IPS DF 6.9 (cell line): ENCODE results near the gene TYMS.

Experiments
- DNase-seq: peaks from one replicate; pipeline ENCODE4 v3.0.0-alpha.2; 2013; ENCODE audit warnings: low read depth, low spot score
- H3K27ac ChIP-seq: one replicate; pipeline ENCODE4 v1.5.1; 2013; ENCODE audit warnings: low read length, control low read depth
- H3K27me3 ChIP-seq: 2 replicates; pipeline ENCODE4 v1.6.1; 2013; ENCODE audit warnings: mild to moderate bottlenecking, low read length; ENCODE audit not compliant: control insufficient read depth, insufficient read depth
- H3K36me3 ChIP-seq: 2 replicates; pipeline ENCODE4 v1.6.1; 2013; ENCODE audit warnings: low read length; ENCODE audit not compliant: control insufficient read depth, insufficient read depth
- H3K4me1 ChIP-seq: 2 replicates; pipeline ENCODE4 v1.6.1; 2013; ENCODE audit warnings: low read length; ENCODE audit not compliant: control insufficient read depth, insufficient read depth
- H3K4me3 ChIP-seq: 2 replicates; pipeline ENCODE4 v1.5.1; 2013; ENCODE audit warnings: mild to moderate bottlenecking, low read length
- H3K9me3 ChIP-seq: 2 replicates; pipeline ENCODE4 v1.6.1; 2013; ENCODE audit warnings: low read length, inconsistent platforms; ENCODE audit not compliant: control insufficient read depth, insufficient read depth
- WGBS: extraction: QIAGEN DNeasy Blood & Tissue Kit; methylation state at CpG from one replicate; pipeline ENCODE4 v1.1.7; 2013; ENCODE audit warnings: mixed read lengths, missing lambda C conversion rate; ENCODE audit not compliant: insufficient read length, insufficient coverage; 5-methylcytosine and 5-hydroxymethylcytosine counted together

Gene TYMS

GRCh38 chr18:657311-658000 lies at the start of gene TYMS:
Gene TYMS (plus strand): TSS chr18:657653. CDS start chr18:657743, 90 bp downstream.
- Histone ChIP-seq H3K4me3 (peak within 1 kb of the TSS; percentile 87), H3K27ac (no peak within 1 kb of the TSS), H3K36me3 (peaks cover 16% of the 10 kb centered on the region; the same call in 1 of the 2 replicates), H3K4me1 (no peaks in the 10 kb centered on the region; the same call in 1 of the 2 replicates), H3K27me3 (no peaks in the 10 kb centered on the region), H3K9me3 (no peaks in the 10 kb centered on the region; the same call in 1 of the 2 replicates)
- DNase-seq: no peak
- no CpG with 5 or more reads among the region's 79 CpGs for WGBS

DNA sequence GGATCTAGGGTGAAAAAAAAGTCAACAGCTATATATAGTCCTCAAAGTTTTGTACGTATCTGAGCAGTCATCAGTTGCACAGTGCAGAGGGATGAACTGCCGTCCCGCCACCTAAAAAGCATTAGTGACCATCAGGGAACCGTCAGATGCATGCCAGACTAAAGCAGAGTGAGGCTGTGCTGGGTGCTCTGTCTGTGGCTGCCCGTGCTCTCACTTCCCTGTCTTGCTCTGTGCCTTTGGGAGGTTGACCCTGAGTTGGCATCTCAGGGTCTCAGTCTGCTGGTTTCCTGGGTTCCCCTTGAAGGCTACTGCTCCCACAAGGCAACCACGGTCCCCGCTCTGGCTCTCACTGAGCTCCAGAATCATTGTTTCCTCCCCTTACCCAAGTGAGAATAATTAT lies 49.5 kb upstream of the TYMS start:
- Histone ChIP-seq H3K9me3 (no peaks in the 10 kb centered on the region), H3K36me3 (no peaks in the 10 kb centered on the region), H3K4me3 (no peak overlapping the region), H3K27me3 (no peaks in the 10 kb centered on the region), H3K4me1 (no peaks in the 10 kb centered on the region), H3K27ac (no peak overlapping the region)
- DNase-seq: no peak
- no CpG with 5 or more reads among the region's 7 CpGs for WGBS

GRCh38 chr18:610214-610928 lies 47.1 kb upstream of the TYMS start:
- no peaks in the 10 kb centered on the region for H3K9me3 ChIP-seq
- no peak overlapping the region for H3K27ac ChIP-seq
- DNase-seq: no peak
- H3K27me3 ChIP-seq: no peaks in the 10 kb centered on the region
- no peak overlapping the region for H3K4me3 ChIP-seq
- WGBS: no CpG with 5 or more reads among the region's 15 CpGs
- no peaks in the 10 kb centered on the region for H3K36me3 ChIP-seq
- no peaks in the 10 kb centered on the region for H3K4me1 ChIP-seq

- Histone ChIP-seq H3K4me1 (no peaks in the 10 kb centered on the region), H3K27ac (no peak overlapping the region), H3K36me3 (no peaks in the 10 kb centered on the region), H3K27me3 (no peaks in the 10 kb centered on the region), H3K9me3 (no peaks in the 10 kb centered on the region), H3K4me3 (no peak overlapping the region)
- no peak for DNase-seq
- no CpG with 5 or more reads among the region's 7 CpGs for WGBS
Measured at GRCh38 chr18:612156-612555, 45.3 kb upstream of the TYMS start.

GRCh38 chr18:614193-614592 lies 43.3 kb upstream of the TYMS start:
- Histone ChIP-seq H3K27ac (no peak overlapping the region), H3K4me3 (no peak overlapping the region), H3K27me3 (no peaks in the 10 kb centered on the region), H3K36me3 (no peaks in the 10 kb centered on the region), H3K4me1 (no peaks in the 10 kb centered on the region), H3K9me3 (no peaks in the 10 kb centered on the region)
- WGBS: no CpG with 5 or more reads among the region's 1 CpG
- no peak for DNase-seq

- no peak for DNase-seq
- no peak overlapping the region for H3K4me3 ChIP-seq
- H3K27me3 ChIP-seq: no peaks in the 10 kb centered on the region
- WGBS: no CpG with 5 or more reads among the region's 5 CpGs
- H3K9me3 ChIP-seq: no peaks in the 10 kb centered on the region
- no peak overlapping the region for H3K27ac ChIP-seq
- no peaks in the 10 kb centered on the region for H3K4me1 ChIP-seq
- H3K36me3 ChIP-seq: no peaks in the 10 kb centered on the region
Measured at GRCh38 chr18:615092-615521, 42.3 kb upstream of the TYMS start.

GRCh38 chr18:615773-616172 lies 41.7 kb upstream of the TYMS start:
- no CpG with 5 or more reads among the region's 4 CpGs for WGBS
- no peak for DNase-seq
- Histone ChIP-seq H3K9me3 (no peaks in the 10 kb centered on the region), H3K4me3 (no peak overlapping the region), H3K27ac (no peak overlapping the region), H3K36me3 (no peaks in the 10 kb centered on the region), H3K4me1 (no peaks in the 10 kb centered on the region), H3K27me3 (no peaks in the 10 kb centered on the region)

- H3K27me3 ChIP-seq: no peaks in the 10 kb centered on the region
- no peak overlapping the region for H3K4me3 ChIP-seq
- DNase-seq: no peak
- no CpG with 5 or more reads among the region's 4 CpGs for WGBS
- H3K27ac ChIP-seq: no peak overlapping the region
- H3K36me3 ChIP-seq: no peaks in the 10 kb centered on the region
- no peaks in the 10 kb centered on the region for H3K9me3 ChIP-seq
- no peaks in the 10 kb centered on the region for H3K4me1 ChIP-seq
Measured at GRCh38 chr18:616380-616995, 41.0 kb upstream of the TYMS start.

- Histone ChIP-seq H3K36me3 (no peaks in the 10 kb centered on the region), H3K4me3 (no peak overlapping the region), H3K9me3 (no peaks in the 10 kb centered on the region), H3K4me1 (no peaks in the 10 kb centered on the region), H3K27ac (no peak overlapping the region), H3K27me3 (no peaks in the 10 kb centered on the region)
- no peak for DNase-seq
- WGBS: no CpG with 5 or more reads among the region's 13 CpGs
Measured at GRCh38 chr18:617970-618504, 39.4 kb upstream of the TYMS start.

DNA sequence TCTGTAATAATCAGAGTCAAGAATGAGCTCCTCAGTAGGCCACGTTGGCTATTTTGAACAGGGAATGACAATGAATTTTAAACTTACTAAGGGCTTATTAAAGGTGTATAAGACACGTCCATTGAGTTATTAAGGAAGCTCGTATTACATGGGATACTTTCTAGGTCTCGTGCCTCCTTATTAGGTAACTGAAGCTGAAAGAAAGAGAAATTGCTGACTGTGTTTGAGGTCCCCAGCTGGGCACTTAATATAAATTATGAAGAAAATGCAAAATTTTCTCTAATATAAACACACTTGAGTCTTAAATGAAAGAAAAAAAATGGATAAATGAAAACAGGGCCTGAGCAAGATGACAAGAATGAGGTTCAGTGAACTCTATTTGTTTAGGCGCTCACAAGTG lies 38.8 kb upstream of the TYMS start:
- Histone ChIP-seq H3K36me3 (no peaks in the 10 kb centered on the region), H3K4me1 (no peaks in the 10 kb centered on the region), H3K9me3 (no peaks in the 10 kb centered on the region), H3K27ac (no peak overlapping the region), H3K4me3 (no peak overlapping the region), H3K27me3 (no peaks in the 10 kb centered on the region)
- no peak for DNase-seq
- WGBS: no CpG with 5 or more reads among the region's 5 CpGs
